ENCODE results near the gene UST.
"Not testable (repeated sequence)": the region's sequence is repeated elsewhere in the genome, so short reads cannot be mapped to it uniquely, and the experiment has no call there.

The UST gene

DNA sequence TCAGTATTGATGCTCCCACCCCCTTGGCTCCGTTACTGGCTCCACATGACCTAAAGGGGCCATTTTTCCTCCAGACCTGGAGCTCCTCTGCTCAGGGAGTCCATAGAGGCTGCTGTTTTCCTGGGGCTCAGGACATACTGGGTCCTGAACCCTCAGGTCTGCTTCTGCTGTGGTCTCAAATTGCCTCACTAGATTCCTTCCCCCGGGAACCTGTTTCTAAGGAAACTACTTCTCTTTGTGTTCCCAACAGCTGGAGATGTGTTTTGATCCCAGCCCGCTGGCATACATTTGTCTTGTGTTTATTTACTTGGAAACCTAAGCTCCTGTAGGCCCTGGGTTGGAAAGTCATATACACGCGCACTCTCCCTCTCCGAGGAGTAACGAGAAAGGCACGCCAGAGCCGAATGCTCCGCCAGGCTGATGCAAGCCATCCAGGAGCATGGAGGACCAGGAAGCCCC is 222.8 kb downstream of the UST start:
- TF ChIP-seq, protein P1, sequence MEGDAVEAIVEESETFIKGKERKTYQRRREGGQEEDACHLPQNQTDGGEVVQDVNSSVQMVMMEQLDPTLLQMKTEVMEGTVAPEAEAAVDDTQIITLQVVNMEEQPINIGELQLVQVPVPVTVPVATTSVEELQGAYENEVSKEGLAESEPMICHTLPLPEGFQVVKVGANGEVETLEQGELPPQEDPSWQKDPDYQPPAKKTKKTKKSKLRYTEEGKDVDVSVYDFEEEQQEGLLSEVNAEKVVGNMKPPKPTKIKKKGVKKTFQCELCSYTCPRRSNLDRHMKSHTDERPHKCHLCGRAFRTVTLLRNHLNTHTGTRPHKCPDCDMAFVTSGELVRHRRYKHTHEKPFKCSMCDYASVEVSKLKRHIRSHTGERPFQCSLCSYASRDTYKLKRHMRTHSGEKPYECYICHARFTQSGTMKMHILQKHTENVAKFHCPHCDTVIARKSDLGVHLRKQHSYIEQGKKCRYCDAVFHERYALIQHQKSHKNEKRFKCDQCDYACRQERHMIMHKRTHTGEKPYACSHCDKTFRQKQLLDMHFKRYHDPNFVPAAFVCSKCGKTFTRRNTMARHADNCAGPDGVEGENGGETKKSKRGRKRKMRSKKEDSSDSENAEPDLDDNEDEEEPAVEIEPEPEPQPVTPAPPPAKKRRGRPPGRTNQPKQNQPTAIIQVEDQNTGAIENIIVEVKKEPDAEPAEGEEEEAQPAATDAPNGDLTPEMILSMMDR (IDR thresholded peaks at IDR 0.05; ENCODE audit: low read depth, low read length, missing control alignments) = no peak
- no peak for DNase-seq (ENCODE audit: low read depth)
- no peak overlapping the region for H3K4me3 ChIP-seq (ENCODE audit: low read depth, low read length)

DNA sequence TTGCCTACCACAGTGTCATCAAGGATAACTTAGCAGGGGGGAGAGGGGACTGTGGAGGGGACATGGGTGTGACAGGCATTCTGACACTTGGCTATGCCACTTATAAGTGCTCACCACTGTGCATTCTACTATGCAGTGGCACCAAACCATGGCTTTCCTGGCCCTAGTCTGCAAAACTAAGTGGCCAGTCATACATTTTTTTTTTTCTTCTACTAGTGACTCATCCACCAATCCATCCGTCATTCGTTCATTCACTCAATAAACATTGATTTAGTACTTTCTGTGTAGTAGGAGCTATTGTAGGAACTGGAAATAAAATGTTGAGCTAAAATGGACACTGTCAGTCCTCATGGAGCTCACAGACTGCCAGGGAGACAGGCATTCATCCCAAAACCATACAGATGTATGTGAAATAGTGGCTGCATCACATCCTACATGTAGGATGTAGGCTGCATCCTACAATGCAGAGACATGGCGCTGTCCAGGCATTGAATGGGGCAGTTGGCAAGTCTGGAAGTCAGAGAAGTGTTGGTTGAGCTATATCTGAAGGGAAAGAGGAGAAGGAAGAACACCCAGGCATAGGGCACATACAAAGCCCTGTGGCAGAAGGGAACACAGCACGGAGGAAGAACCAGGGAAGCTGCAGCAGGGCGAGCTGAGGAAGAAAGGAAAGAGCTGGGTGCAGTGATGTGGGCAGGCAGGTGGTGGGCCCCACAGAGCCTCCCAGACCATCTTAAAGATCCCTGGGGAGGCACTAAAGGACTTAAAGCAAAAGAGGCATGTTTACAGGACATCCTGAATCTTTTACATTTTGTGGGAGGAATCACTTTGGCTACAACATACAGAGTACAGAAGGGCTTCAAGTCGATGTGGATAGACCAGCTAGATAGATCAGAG is 224.4 kb downstream of the UST start:
- TF ChIP-seq, protein P1 (IDR thresholded peaks at IDR 0.05; ENCODE audit: low read depth, low read length, missing control alignments) = no peak
- DNase-seq (ENCODE audit: low read depth) = no peak
- H3K4me3 ChIP-seq (ENCODE audit: low read depth, low read length) = no peak overlapping the region

DNA sequence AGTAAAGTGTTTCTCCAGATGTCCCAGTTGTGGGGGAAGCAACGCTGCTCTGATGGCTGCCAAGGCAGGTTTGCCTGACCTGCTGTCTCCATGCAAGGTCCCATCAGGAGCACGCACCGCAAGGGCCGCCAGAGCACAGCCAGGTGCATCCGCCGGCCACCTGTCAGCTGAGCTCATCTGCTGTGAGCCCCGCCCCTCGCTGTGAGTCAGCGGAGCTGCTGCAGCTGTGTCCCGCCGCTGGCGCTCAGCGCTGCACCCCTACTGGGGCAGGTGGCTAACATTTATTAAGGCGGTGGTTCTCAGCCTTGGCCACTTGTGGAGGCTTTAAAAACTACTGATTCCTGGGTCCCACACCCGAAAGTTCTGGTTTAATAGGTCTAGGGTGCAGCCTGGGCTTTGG is 225.7 kb downstream of the UST start:
- no peak for DNase-seq (ENCODE audit: low read depth)
- no peak overlapping the region for H3K4me3 ChIP-seq (ENCODE audit: low read depth, low read length)
- TF ChIP-seq, protein P1 (IDR thresholded peaks at IDR 0.05; ENCODE audit: low read depth, low read length, missing control alignments) = no peak

DNA sequence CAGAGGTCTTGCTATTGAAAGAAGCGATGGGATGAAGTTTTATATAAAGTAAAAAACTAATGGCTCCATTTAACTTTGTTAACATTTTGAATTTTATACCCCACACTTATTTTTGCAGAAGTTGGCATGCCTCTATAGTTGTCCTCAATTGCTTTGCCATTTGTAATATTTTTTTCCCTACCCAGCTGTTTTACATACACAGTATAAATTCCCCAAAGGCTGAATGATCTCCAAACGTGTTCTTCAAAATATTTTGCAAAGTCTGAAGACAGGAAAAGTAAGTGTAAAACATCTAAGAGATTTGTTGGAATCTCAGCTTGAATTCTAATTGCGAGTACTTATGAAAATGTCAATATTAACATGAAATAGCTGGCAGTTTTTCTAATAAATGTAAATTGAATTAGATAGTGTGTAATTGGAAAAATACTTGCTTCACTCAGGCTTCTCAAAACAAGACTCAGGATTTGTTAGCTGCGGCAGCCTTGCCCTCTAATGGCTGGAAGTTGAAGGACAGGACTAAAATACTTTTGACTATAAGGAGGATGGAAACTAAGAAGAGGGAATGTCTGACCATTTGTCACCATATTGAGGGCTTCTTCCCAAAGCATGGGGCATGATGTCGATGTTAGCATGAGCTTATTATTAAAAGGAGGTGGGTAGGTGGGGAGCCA is 226.8 kb downstream of the UST start:
- no peak for DNase-seq (ENCODE audit: low read depth)
- H3K4me3 ChIP-seq (ENCODE audit: low read depth, low read length) = no peak overlapping the region
- TF ChIP-seq, protein P1 (IDR thresholded peaks at IDR 0.05; ENCODE audit: low read depth, low read length, missing control alignments) = peak; percentile 30

DNA sequence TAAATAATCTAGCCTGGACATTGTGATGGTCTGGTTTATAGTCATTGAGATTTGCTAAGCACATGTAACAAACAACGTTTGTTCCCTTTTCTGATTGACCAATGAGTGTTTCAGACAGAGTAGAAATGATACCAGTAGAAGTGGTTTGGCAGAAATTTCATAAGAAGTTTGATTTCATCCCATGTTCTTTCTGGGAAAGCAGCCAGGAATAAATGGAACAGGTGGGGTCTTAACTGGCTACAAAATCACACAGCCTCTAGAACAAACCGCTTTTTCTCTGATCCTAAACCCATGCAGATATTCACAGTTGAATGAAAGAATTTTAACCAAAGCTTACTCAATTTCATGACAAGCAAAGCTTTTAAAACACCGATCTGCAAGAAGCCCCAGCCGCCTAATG is 227.5 kb downstream of the UST start:
- no peak for DNase-seq (ENCODE audit: low read depth)
- no peak overlapping the region for H3K4me3 ChIP-seq (ENCODE audit: low read depth, low read length)
- TF ChIP-seq, protein P1 (IDR thresholded peaks at IDR 0.05; ENCODE audit: low read depth, low read length, missing control alignments) = no peak

DNA sequence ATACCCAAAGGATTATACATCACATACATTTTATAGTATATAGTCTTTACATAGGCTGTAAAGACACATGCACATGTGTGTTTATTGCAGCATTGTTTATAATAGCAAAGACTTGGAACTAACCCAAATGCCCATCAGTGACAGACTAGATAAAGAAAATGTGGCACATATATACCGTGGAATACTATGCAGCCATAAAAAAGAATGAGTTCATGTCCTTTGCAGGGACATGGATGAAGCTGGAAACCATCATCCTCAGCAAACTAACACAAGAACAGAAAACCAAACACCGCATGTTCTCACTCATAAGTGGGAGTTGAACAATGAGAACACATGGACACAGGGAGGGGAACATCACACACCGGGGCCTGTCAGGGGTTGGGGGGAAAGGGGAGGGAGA is 231.5 kb downstream of the UST start:
- not testable (repeated sequence) for H3K4me3 ChIP-seq (ENCODE audit: low read depth, low read length); DNase-seq (ENCODE audit: low read depth)

DNA sequence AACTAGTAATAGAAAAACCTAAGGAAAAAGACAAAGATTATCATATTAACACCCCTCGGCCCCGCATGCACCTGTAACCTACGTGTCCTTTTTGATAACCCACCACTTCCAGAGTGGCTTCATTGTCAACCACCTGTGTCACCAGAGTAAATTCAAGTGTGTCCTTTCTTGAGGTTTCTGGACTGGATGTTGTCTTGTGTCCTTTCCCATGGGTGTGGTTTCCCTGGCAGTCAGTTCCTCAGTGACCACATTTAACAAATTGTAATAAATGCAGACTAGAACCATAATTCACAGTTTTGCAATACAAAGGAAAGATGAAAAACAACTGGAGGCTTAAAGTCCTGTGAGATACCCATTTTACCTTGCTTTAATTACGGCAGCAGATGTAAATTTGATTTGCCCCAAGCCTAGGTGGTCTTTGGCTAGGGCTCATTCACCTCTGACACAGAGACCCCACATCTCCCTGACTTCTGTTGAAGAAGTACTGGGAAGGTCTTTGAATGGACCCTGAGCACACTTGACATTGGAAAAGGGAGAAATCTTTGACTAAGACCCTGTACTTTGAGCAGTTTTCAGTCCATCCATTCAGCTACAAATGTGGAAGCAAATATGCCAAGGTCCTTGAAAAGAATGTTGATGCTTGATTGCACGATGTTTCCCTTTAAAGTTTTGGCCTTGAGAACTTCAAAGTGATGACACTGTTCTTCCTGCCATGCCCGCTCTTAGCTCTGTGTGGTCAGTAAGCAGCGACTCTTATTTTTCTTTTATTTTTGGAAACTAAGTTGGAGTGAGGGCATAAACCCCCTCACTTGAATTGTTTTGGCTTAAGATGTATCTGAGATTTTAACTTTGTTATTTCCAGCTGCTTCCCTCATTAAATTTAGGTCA is 232.4 kb downstream of the UST start:
- TF ChIP-seq, protein P1 (IDR thresholded peaks at IDR 0.05; ENCODE audit: low read depth, low read length, missing control alignments) = no peak
- no peak for DNase-seq (ENCODE audit: low read depth)
- no peak overlapping the region for H3K4me3 ChIP-seq (ENCODE audit: low read depth, low read length)
